Neural cell (in vitro differentiated cells): Measurements from ENCODE around the gene FNDC3B. TPM values are rescaled to one million over a fixed set of nuclear protein-coding genes. Genes with fewer than 3 reads are reported as not detected.

Experiments
- H2AFZ ChIP-seq: fragments of 200-600, 300-800 bp; sonication (generic), shearing (Covaris generic); 2 replicates; pipeline ENCODE4 v1.6.0; 2014; ENCODE audit warnings: low read depth, mild to moderate bottlenecking, antibody characterized with exemption, low read length, moderate library complexity
- H3F3A ChIP-seq: fragments of 200-600 bp; shearing (Covaris generic); 2 replicates; pipeline ENCODE4 v1.6.1; 2016; ENCODE audit warnings: mild to moderate bottlenecking, moderate library complexity, mixed read lengths, antibody characterized with exemption, low read length; ENCODE audit not compliant: insufficient read depth, poor library complexity, severe bottlenecking
- H3K27ac ChIP-seq: fragments of 200-600, 300-800 bp; sonication (generic), shearing (Covaris generic); 2 replicates; pipeline ENCODE4 v1.5.1; 2014; ENCODE audit warnings: mild to moderate bottlenecking, low read length, moderate library complexity
- H3K27me3 ChIP-seq: fragments of 300-800, 200-600 bp; sonication (generic), shearing (Covaris generic); 2 replicates; pipeline ENCODE4 v1.6.0; 2014; ENCODE audit warnings: mild to moderate bottlenecking, low read depth, low read length, moderate library complexity; ENCODE audit not compliant: insufficient read depth
- H3K36me3 ChIP-seq: fragments of 300-800, 200-600 bp; sonication (generic), shearing (Covaris generic); 2 replicates; pipeline ENCODE4 v1.5.1; 2014; ENCODE audit warnings: mild to moderate bottlenecking, antibody characterized with exemption, low read length, moderate library complexity; ENCODE audit not compliant: insufficient read depth
- H3K4me2 ChIP-seq: fragments of 300-800, 200-600 bp; sonication (generic), shearing (Covaris generic); 2 replicates; pipeline ENCODE4 v1.6.0; 2014; ENCODE audit warnings: mild to moderate bottlenecking, low read length
- H3K4me3 ChIP-seq: fragments of 300-800, 200-600 bp; sonication (generic), shearing (Covaris generic); 2 replicates; pipeline ENCODE4 v1.5.1; 2014; ENCODE audit warnings: mild to moderate bottlenecking, low read length, moderate library complexity
- H3K79me2 ChIP-seq: fragments of 200-600 bp; shearing (Covaris generic); replicated peaks from 2 replicates; pipeline ENCODE4 v1.6.0; 2014; ENCODE audit warnings: mild to moderate bottlenecking, low read length, moderate library complexity; ENCODE audit not compliant: insufficient read depth
- H3K9ac ChIP-seq: fragments of 300-800, 200-600 bp; sonication (generic), shearing (Covaris generic); 2 replicates; pipeline ENCODE4 v1.6.1; 2016; ENCODE audit warnings: mild to moderate bottlenecking, low read length, mixed read lengths
- H3K9me2 ChIP-seq: fragments of 200-600 bp; shearing (Covaris generic); 2 replicates; pipeline ENCODE4 v1.6.1; 2016; ENCODE audit warnings: mild to moderate bottlenecking, low read length, mixed read lengths; ENCODE audit not compliant: insufficient read depth
- H3K9me3 ChIP-seq: fragments of 200-600, 300-800 bp; sonication (generic), shearing (Covaris generic); 2 replicates; pipeline ENCODE4 v1.6.1; 2016; ENCODE audit warnings: mild to moderate bottlenecking, mixed run types, low read length, moderate library complexity, mixed read lengths
- H4K20me1 ChIP-seq: fragments of 200-600 bp; shearing (Covaris generic); 2 replicates; pipeline ENCODE4 v1.6.1; 2016; ENCODE audit warnings: mild to moderate bottlenecking, mixed run types; ENCODE audit not compliant: insufficient read depth
- CTCF ChIP-seq: fragments of 450-650 bp; IDR thresholded peaks from 2 replicates; pipeline ENCODE4 v1.5.1; 2014; ENCODE audit warnings: antibody characterized with exemption, mild to moderate bottlenecking, moderate library complexity; ENCODE audit not compliant: poor library complexity, severe bottlenecking
- EP300 ChIP-seq: fragments of 450-650 bp; conservative IDR thresholded peaks from 2 replicates; pipeline ENCODE4 v1.6.1; 2014; ENCODE audit warnings: antibody characterized with exemption, mild to moderate bottlenecking, moderate library complexity; ENCODE audit not compliant: poor library complexity, severe bottlenecking
- EZH2 ChIP-seq: fragments of 200-600, 300-800 bp; shearing (Covaris generic), sonication (generic); IDR thresholded peaks from 2 replicates; pipeline ENCODE4 v1.6.1; 2014; ENCODE audit warnings: antibody characterized with exemption, low read length, borderline replicate concordance, mild to moderate bottlenecking; ENCODE audit not compliant: insufficient read depth, poor library complexity, severe bottlenecking
- MXI1 ChIP-seq: fragments of 450-650 bp; conservative IDR thresholded peaks from 2 replicates; pipeline ENCODE4 v1.6.1; 2014; ENCODE audit warnings: antibody characterized with exemption, mild to moderate bottlenecking; ENCODE audit not compliant: poor library complexity, severe bottlenecking
- POLR2AphosphoS5 ChIP-seq: IDR thresholded peaks from 2 replicates; pipeline ENCODE4 v1.6.1; 2012
- RAD21 ChIP-seq: fragments of 450-650 bp; conservative IDR thresholded peaks from 2 replicates; pipeline ENCODE4 v1.6.1; 2014; ENCODE audit warnings: antibody characterized with exemption, mild to moderate bottlenecking, moderate library complexity
- REST ChIP-seq: IDR thresholded peaks from 2 replicates; pipeline ENCODE4 v1.6.1; 2012; ENCODE audit warnings: borderline replicate concordance
- SMC3 ChIP-seq: fragments of 450-650 bp; conservative IDR thresholded peaks from 2 replicates; pipeline ENCODE4 v1.6.1; 2014; ENCODE audit warnings: antibody characterized with exemption, mild to moderate bottlenecking, moderate library complexity; ENCODE audit not compliant: poor library complexity
- TAF1 ChIP-seq: IDR thresholded peaks from 2 replicates; pipeline ENCODE4 v1.6.1; 2012; ENCODE audit warnings: low read depth
- polyA plus RNA-seq: library from polyadenylated mRNA; depleted of rRNA; stranded (reverse); fragments of >200 nt; gene quantifications from 2 replicates; pipeline ENCODE4 v1.2.3, GENCODE V29; 2014

FNDC3B gene
- polyA plus RNA-seq, 1 donor from 2014 or later = 4.9 TPM

GRCh38 chr3:172047567-172048115 is 8.3 kb downstream of the FNDC3B start:
- H3K27me3 ChIP-seq = no peaks in the 10 kb centered on the region
- no peak overlapping the region for H3K27ac ChIP-seq
- H3K4me2 ChIP-seq = no peak overlapping the region
- TF ChIP-seq SMC3 (no peak), RAD21 (no peak), POLR2AphosphoS5 (no peak), EZH2 (no peak), CTCF (no peak), TAF1 (no peak), EP300 (no peak), MXI1 (no peak), REST (no peak)
- H3K9ac ChIP-seq = no peak overlapping the region
- no peak overlapping the region for H3K4me3 ChIP-seq
- no peaks in the 10 kb centered on the region for H3K9me3 ChIP-seq
- no peak overlapping the region for H2AFZ ChIP-seq
- no peaks in the 10 kb centered on the region for H4K20me1 ChIP-seq
- H3K9me2 ChIP-seq = no peaks in the 10 kb centered on the region
- H3F3A ChIP-seq = no peaks in the 10 kb centered on the region
- peaks cover 49% of the 10 kb centered on the region for H3K79me2 ChIP-seq
- no peaks in the 10 kb centered on the region for H3K36me3 ChIP-seq

- no peaks in the 10 kb centered on the region for H3F3A ChIP-seq
- no peak overlapping the region for H3K27ac ChIP-seq
- H3K9me3 ChIP-seq = no peaks in the 10 kb centered on the region
- H3K9me2 ChIP-seq = no peaks in the 10 kb centered on the region
- no peaks in the 10 kb centered on the region for H3K36me3 ChIP-seq
- no peak for TF ChIP-seq REST
- TF ChIP-seq SMC3 = no peak
- no peak for TF ChIP-seq CTCF
- no peak for TF ChIP-seq EP300
- TF ChIP-seq POLR2AphosphoS5 = no peak
- no peak for TF ChIP-seq EZH2
- TF ChIP-seq RAD21 = no peak
- no peak for TF ChIP-seq MXI1
- no peak for TF ChIP-seq TAF1
- no peaks in the 10 kb centered on the region for H3K27me3 ChIP-seq
- H2AFZ ChIP-seq = no peak overlapping the region
- no peak overlapping the region for H3K4me2 ChIP-seq
- H3K9ac ChIP-seq = no peak overlapping the region
- no peak overlapping the region for H3K4me3 ChIP-seq
- peaks cover 47% of the 10 kb centered on the region for H3K79me2 ChIP-seq
- no peaks in the 10 kb centered on the region for H4K20me1 ChIP-seq
Observed at GRCh38 chr3:172048599-172048998, 9.2 kb downstream of the FNDC3B start.
